NCI-H345 treated with DMSO at 0.1 percent for 48 hours (cell line): ENCODE measurements around the gene ADAMTS2.

Source experiments
- DNase-seq: peaks from one replicate; lab custom pipeline; 2025; ENCODE audit not compliant: unreplicated experiment; lab: John Stamatoyannopoulos, UW

The ADAMTS2 gene

DNA sequence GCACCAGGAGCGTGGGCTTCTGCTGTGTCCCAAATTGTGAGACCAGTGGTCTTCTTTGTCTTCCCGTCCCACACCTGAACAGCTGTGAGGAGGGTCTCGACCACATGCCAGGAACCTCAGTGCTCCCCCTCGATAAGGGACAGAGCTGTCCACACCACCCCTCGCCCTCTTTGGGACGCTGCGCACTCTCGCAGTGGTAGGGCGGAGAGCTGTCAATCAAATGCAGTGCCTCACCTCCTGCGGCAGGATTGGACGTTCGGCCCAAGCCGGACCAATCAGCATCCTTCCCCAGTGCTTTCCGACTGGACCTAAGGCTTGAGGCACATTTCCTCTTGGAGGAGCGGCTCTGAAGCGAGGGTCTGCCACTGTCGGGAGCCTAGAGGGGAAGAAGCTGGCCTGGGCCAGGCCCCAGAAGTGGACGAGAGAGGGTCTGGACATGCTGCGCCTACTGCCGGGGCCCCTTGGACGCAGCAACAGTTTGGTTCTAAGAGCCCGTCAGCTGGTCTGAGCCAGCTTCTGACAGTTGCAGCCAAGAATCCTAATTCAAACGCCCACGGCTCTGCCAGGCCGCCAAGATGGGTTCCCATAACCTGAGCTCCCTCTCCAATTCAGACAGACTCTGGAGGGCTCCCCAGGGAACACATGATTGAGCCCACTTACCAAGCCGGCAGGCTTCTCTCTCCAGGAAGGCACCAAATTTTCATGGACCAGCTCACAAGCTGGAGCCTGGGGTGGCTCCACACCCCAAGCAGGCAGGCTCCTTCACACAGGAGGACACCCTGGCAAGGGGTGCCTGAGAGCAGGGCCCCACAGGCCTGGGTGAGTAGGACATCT lies 28.1 kb upstream of the ADAMTS2 start:
- no peak for DNase-seq

DNA sequence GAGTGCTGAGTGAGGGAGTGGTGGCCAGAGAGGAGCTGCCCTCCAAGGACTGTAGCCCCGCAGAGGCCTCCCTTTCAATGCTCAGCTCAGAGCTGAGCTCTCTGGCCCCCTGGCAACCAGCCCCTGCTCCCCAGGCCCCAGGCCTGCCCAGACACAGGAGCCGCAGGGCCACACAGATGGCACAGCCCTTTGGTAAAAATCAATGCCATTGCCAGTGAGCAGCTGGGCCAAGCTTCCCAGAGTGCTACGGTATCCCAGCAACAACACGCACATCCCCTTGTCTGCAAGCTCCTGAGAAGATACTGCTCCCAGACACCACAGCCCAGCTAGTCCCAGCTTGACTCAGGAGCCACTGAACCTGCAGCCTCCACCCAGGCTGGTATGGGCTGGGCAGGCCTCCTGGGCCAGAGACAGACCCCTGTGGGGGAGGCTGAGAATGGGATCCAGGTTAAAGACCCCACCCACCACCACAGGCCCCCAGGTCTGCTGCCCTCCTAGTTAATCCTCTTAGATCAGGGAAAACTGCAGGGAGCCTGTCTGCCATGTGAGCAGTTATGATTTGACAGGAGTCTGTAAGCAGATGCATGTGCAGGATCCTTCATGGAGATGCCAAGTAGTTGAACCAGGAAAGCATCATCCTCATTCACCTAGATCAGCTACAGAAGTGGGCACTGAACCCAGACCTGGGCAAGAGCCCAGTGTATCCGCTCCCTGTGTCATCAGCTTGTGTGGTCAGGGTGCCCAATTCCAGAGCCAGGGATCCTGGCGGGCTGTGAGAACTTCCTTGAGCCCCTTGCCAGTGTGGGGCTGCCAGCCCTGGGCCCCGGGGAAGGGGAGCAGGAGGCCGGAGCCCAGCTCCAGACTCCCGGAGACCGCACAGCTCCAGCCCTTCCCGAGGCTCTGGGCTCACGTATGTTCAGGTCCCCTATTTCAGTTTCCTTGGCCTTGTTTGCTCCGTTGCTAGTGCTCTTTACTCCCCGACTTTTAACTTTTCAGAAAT lies 26.7 kb upstream of the ADAMTS2 start:
- DNase-seq, result peak; percentile 33

DNA sequence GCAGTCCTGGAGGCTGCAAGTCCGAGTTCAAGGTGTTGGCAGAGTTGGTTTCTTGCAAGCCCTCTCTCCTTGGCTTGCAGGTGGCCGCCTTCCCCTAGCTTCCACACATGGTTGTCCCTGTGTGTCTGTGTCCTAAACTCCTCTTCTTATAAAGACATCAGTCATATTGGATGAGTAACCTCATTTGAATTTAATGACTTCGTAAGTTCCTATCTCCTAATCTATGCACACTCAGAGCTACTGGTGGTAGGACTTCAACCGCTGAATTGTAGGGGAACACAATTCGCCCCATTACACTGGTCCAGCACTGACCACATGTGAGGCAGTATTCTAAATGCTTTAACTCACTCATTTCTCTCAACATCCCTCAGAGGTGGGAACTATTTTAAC lies 25.9 kb upstream of the ADAMTS2 start:
- no peak for DNase-seq

- DNase-seq, result no peak
Observed at GRCh38 chr5:179370490-179371120, 25.3 kb upstream of the ADAMTS2 start.

GRCh38 chr5:179369530-179369884 lies 24.2 kb upstream of the ADAMTS2 start:
- DNase-seq, result no peak

GRCh38 chr5:179368806-179369529 lies 23.7 kb upstream of the ADAMTS2 start:
- DNase-seq, result no peak

DNA sequence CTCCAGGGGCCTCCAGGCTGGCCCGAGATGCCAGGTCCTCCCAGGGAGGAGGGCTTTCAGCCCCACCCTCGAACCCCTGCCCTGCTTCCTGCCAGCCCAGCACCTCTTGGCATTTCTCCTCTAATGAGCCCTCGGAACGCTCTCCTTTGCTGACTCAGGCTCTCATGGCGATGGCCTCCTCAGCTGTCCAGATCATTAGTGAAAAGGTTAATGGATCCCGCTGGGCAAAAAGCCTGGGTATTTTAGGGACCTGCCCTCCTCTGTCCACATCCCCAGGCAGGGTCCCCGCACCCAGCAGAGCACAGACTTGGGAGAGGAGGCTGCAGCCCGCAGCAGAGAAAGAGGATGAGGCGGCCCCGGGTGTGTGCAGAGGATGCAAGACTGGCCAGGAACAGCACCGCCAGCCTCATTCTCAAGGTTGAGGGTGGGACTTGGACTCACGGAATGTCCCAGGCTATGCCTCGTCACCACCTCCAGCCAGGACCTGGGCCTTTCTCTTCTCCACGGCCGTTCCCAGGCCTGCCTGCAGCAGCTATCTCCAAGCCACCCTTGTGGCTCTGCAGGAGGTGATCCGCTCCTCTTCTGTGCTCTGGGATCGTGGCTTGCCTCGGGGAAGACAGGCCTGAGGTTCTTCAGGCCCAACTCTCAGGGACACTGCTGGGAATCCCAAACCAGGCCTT lies 23.0 kb upstream of the ADAMTS2 start:
- DNase-seq, result no peak

GRCh38 chr5:179367491-179367890 lies 22.2 kb upstream of the ADAMTS2 start:
- DNase-seq, result no peak

GRCh38 chr5:179362355-179362754 lies 17.1 kb upstream of the ADAMTS2 start:
- DNase-seq, result no peak

GRCh38 chr5:179361037-179361603 lies 15.9 kb upstream of the ADAMTS2 start:
- DNase-seq, result no peak

DNA sequence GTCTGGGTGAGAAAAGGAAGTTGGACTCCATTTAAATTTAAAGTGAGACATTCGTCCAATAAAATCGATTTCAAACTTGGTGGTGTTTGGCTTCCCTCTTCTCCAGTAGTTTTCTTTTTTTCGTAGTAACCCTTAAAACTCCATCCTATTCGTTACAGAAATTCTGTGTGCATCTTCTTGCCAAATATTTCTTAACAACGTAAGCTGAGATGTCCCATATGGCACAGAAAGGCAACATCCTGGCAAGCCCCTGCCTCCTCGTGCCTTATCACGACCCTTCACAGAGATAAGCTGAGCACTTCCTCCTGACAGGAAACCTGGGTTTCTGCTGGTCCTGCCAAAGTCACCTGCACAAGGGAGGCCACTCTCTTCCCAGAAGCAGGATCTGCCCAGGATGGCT lies 11.8 kb upstream of the ADAMTS2 start:
- no peak for DNase-seq

- DNase-seq, result no peak
Observed at GRCh38 chr5:179355976-179356974, 11.0 kb upstream of the ADAMTS2 start.

- no peak for DNase-seq
Observed at GRCh38 chr5:179354305-179354882, 9.1 kb upstream of the ADAMTS2 start.

DNA sequence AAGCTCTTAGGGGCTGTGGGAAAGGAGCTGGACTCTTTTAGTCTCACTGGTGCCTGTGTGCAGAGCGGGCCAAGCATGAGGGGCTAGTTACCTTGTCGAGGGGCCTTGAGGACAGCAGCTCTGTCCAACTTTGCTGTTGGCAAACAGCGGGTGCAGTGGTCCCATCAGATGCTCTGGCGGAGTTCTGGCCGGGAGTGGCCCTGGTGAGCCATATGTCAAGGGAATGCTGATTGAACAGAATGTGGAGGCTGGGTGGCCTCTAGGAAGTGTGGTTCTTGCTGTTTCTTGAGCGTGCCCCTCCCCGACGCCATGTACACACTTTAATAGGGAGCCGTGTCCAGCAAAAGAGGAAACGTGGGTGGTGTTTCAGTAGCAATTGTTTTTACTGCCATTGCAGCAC lies 3.6 kb upstream of the ADAMTS2 start:
- DNase-seq, result no peak

DNA sequence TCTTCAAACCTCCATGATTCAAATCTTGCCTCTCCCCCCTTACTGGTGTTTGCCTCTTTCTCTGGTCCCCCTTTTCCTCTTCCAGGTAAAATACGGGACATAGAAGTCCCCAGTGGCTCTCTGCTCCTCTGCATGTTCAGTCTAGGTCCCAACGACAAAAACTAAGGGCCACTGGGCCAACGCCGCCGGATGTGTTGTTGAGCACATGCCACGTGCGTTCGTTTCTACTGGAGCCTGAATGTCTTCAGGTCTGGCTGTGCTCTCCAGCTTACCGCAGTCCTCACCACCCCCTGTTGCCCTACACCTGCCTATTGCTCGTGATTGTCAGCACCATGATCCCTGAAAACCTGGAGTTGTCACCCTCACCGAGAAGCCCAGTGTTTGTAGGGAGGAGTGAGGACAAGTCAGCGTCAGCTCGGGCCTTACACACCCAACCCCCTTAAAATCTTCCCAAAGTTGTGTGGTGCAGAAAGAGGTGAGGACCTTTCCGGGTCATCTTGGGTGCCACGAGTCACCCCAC lies 2.8 kb upstream of the ADAMTS2 start:
- DNase-seq, result no peak

GRCh38 chr5:179347581-179347980 lies 2.3 kb upstream of the ADAMTS2 start:
- no peak for DNase-seq

GRCh38 chr5:179346875-179347274 lies 1.6 kb upstream of the ADAMTS2 start:
- no peak for DNase-seq

DNA sequence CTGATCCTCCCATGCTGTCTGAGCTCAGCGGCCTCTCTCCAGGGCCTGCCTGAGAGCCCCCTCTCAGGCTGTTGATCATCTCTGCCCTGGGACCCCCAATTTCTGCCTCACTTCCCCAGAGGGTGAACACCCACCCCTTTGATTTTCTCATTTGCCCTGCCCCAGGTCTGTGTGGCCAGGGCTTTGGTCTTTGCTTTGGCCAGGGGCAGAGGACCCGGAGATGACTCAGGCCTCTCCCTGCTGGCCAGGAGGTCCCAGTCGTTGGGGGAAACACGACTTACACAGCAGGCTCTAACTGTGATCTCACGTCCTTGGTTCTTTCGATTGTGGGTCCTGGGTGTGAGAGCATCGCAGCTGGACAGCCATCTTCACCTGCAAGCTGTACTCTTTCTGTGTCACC lies 1.1 kb upstream of the ADAMTS2 start:
- no peak for DNase-seq

- no peak for DNase-seq
Observed at GRCh38 chr5:179345183-179345432, 153 bp downstream of the ADAMTS2 start.
